ENCODE data around the gene RCOR3.

RCOR3 gene

DNA sequence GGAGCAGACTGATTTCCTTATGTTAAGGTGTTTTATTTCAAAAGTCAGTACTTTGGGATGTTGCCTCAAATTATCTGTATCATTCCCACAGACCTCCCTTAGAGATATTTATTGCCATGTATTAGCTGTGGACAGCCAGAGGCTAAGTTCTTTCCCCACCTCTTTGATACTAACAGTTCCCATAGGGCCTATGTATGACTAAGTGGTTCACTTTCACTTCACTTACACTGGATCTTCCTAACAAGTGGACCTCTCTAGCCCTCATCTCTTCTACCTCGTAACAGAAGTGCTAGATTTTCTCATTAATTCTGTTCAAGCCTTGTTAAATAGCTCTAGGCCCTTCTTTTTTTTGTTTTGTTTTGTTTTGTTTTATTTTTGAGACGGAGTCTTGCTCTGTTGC is 73.7 kb downstream of the RCOR3 start:
- Histone ChIP-seq H3K9ac (ENCODE audit: low read depth, low read length) (no peak overlapping the region), H3K79me2 (ENCODE audit: insufficient read depth, low read length) (no peaks in the 10 kb centered on the region), H3K9me3 (ENCODE audit: insufficient read depth, low read length, severe bottlenecking) (no peaks in the 10 kb centered on the region), H3K27ac (ENCODE audit: low read length) (no peak overlapping the region), H2AFZ (ENCODE audit: low read depth, low read length) (no peak overlapping the region), H3K36me3 (ENCODE audit: insufficient read depth, low read length) (no peaks in the 10 kb centered on the region), H3K4me1 (ENCODE audit: insufficient read depth, low read length) (peaks cover 23% of the 10 kb centered on the region), H3K27me3 (ENCODE audit: insufficient read depth, low read length, poor library complexity) (peaks cover 12% of the 10 kb centered on the region), H3K4me3 (ENCODE audit: low read depth in 1 of 2, low read length in 2 of 2) (no peak overlapping the region), H3K4me2 (ENCODE audit: insufficient read depth, low read length) (no peak overlapping the region), H4K20me1 (ENCODE audit: insufficient read depth, low read length) (0 out of 2 replicates have a peak, but pooled peaks cover 5% of the 10 kb centered on the region)
- TF ChIP-seq, protein P1, sequence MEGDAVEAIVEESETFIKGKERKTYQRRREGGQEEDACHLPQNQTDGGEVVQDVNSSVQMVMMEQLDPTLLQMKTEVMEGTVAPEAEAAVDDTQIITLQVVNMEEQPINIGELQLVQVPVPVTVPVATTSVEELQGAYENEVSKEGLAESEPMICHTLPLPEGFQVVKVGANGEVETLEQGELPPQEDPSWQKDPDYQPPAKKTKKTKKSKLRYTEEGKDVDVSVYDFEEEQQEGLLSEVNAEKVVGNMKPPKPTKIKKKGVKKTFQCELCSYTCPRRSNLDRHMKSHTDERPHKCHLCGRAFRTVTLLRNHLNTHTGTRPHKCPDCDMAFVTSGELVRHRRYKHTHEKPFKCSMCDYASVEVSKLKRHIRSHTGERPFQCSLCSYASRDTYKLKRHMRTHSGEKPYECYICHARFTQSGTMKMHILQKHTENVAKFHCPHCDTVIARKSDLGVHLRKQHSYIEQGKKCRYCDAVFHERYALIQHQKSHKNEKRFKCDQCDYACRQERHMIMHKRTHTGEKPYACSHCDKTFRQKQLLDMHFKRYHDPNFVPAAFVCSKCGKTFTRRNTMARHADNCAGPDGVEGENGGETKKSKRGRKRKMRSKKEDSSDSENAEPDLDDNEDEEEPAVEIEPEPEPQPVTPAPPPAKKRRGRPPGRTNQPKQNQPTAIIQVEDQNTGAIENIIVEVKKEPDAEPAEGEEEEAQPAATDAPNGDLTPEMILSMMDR (IDR thresholded peaks at IDR 0.05; ENCODE audit: borderline replicate concordance, extremely low read depth, low read length, poor library complexity, severe bottlenecking): no peak
- no peak for TF ChIP-seq EZH2 (IDR thresholded peaks at IDR 0.05; ENCODE audit: borderline replicate concordance, low read depth, low read length, severe bottlenecking)
- ATAC-seq (ENCODE audit: insufficient read depth, low read depth): no peak
- no peak for DNase-seq

DNA sequence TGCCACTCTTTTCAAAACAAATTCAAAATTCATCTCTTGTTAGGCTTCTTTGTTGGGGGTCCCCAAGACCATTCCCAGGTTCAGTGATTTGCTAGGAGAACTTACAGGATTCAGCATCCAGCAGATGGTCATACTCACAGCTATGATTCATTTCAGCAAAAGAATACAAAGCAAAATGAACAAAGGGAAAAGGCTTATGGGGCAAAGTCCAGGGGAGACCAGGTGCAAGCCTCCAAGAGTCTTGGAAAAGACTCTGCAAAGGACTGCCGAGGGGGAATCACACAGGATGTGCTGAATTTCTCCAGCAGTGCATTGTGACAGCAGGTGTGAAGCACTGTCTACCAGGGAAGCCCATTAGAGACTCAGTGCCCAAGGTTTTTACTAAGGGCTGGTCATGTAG is 74.7 kb downstream of the RCOR3 start:
- TF ChIP-seq, protein P1 (IDR thresholded peaks at IDR 0.05; ENCODE audit: borderline replicate concordance, extremely low read depth, low read length, poor library complexity, severe bottlenecking): no peak
- no peak for TF ChIP-seq EZH2 (IDR thresholded peaks at IDR 0.05; ENCODE audit: borderline replicate concordance, low read depth, low read length, severe bottlenecking)
- Histone ChIP-seq H3K27me3 (ENCODE audit: insufficient read depth, low read length, poor library complexity) (peaks cover 4% of the 10 kb centered on the region), H3K36me3 (ENCODE audit: insufficient read depth, low read length) (no peaks in the 10 kb centered on the region), H3K4me3 (ENCODE audit: low read depth in 1 of 2, low read length in 2 of 2) (no peak overlapping the region), H3K4me1 (ENCODE audit: insufficient read depth, low read length) (peaks cover 16% of the 10 kb centered on the region), H3K27ac (ENCODE audit: low read length) (no peak overlapping the region), H4K20me1 (ENCODE audit: insufficient read depth, low read length) (no peaks in the 10 kb centered on the region), H3K4me2 (ENCODE audit: insufficient read depth, low read length) (no peak overlapping the region), H2AFZ (ENCODE audit: low read depth, low read length) (no peak overlapping the region), H3K79me2 (ENCODE audit: insufficient read depth, low read length) (no peaks in the 10 kb centered on the region), H3K9ac (ENCODE audit: low read depth, low read length) (no peak overlapping the region), H3K9me3 (ENCODE audit: insufficient read depth, low read length, severe bottlenecking) (no peaks in the 10 kb centered on the region)
- DNase-seq (no peak), ATAC-seq (ENCODE audit: insufficient read depth, low read depth) (no peak)

DNA sequence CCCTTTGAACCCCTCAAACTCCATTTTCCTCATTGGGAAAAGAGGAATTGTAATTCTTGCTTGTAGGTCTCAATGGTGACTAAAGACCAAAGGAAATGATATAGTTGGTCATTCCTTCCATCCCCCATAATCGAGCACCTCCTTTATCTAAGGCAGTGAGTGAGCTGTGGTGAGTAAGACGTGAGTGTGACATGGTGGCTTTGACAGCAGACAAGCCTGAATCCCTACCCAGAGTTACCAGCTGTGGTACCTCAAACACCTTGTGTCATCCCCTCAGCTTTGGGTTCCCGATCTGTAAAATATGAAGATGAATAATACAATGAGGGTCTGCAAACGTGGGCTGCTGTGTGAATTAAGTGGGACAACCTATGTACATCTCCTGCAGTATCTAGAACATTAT is 75.8 kb downstream of the RCOR3 start:
- Histone ChIP-seq H3K36me3 (ENCODE audit: insufficient read depth, low read length) (no peaks in the 10 kb centered on the region), H3K4me3 (ENCODE audit: low read depth in 1 of 2, low read length in 2 of 2) (no peak overlapping the region), H4K20me1 (ENCODE audit: insufficient read depth, low read length) (no peaks in the 10 kb centered on the region; the same call in 1 of the 2 replicates), H3K9ac (ENCODE audit: low read depth, low read length) (no peak overlapping the region), H3K4me1 (ENCODE audit: insufficient read depth, low read length) (peaks cover 12% of the 10 kb centered on the region), H3K4me2 (ENCODE audit: insufficient read depth, low read length) (no peak overlapping the region), H3K27ac (ENCODE audit: low read length) (no peak overlapping the region), H3K9me3 (ENCODE audit: insufficient read depth, low read length, severe bottlenecking) (no peaks in the 10 kb centered on the region), H2AFZ (ENCODE audit: low read depth, low read length) (no peak overlapping the region), H3K27me3 (ENCODE audit: insufficient read depth, low read length, poor library complexity) (peaks cover 4% of the 10 kb centered on the region), H3K79me2 (ENCODE audit: insufficient read depth, low read length) (no peaks in the 10 kb centered on the region)
- DNase-seq: no peak
- no peak for ATAC-seq (ENCODE audit: insufficient read depth, low read depth)
- TF ChIP-seq, protein P1 (IDR thresholded peaks at IDR 0.05; ENCODE audit: borderline replicate concordance, extremely low read depth, low read length, poor library complexity, severe bottlenecking): no peak
- no peak for TF ChIP-seq EZH2 (IDR thresholded peaks at IDR 0.05; ENCODE audit: borderline replicate concordance, low read depth, low read length, severe bottlenecking)

Measured in DND-41 (cell line).